ENCODE measurements around the gene LILRB2. TPM values are rescaled to one million over a fixed set of nuclear protein-coding genes. Genes with fewer than 3 reads are reported as not detected.
"Not testable (repeated sequence)": the region's sequence is repeated elsewhere in the genome, so short reads cannot be mapped to it uniquely, and the experiment has no call there.

Gene LILRB2
- total RNA-seq, 2 experiments from 2014 or later, result not detected

DNA sequence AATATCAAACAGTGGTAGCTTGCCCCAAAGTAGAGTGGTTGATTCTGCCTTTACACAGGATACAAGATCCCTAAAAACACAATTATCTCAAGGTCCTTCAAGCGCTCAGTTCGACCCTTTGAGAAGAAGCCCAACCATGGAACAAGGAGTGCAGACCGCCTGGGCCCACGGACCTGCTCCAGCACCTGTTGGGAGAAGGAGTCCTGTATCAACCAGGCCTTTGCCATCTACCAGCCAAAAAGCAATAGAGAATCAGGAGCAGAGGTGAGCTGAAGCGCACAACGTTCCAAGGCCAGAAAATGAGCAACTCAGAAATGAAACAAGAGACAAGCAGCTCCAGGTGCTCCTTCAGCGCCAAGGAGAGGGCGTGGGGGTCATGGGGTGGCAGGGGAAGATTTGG, 51.8 kb downstream of the LILRB2 start:
- no peak overlapping the region for H3K4me3 Mint-ChIP-seq
- no peak overlapping the region for H3K27ac Mint-ChIP-seq
- H3K9me3 Mint-ChIP-seq, result no peaks in the 10 kb centered on the region
- peaks cover 19% of the 10 kb centered on the region for H3K27me3 Mint-ChIP-seq
- ChIA-PET CTCF (interaction anchor here (1.2 kb wide), 1 partner anchor 18 kb away, joined by 3 read pairs; no protein-coding TSS in a partner anchor), POLR2A (no interaction called here)
- no peaks in the 10 kb centered on the region for H3K36me3 Mint-ChIP-seq (ENCODE audit: low read depth)
- DNase-seq, result no peak
- TF ChIP-seq CTCF (IDR thresholded peaks at IDR 0.05), result no peak
- ATAC-seq, result no peak
- intact Hi-C loops (cut with micrococcal nuclease), result no loop called here
- H3K4me1 Mint-ChIP-seq (ENCODE audit: low read depth), result peaks cover 3% of the 10 kb centered on the region

GRCh38 chr19:54224619-54225018, 56.3 kb downstream of the LILRB2 start:
- POLR2A ChIA-PET, result interaction anchor here (1.5 kb wide), 1 partner anchor 24 kb away, joined by 4 read pairs; the partner anchor contains the start of gene RPS9
- H3K36me3 Mint-ChIP-seq (ENCODE audit: low read depth); intact Hi-C loops (cut with micrococcal nuclease); H3K27me3 Mint-ChIP-seq; H3K4me1 Mint-ChIP-seq (ENCODE audit: low read depth); DNase-seq; ATAC-seq; CTCF ChIA-PET; H3K27ac Mint-ChIP-seq; H3K4me3 Mint-ChIP-seq; H3K9me3 Mint-ChIP-seq: not testable (repeated sequence)

DNA sequence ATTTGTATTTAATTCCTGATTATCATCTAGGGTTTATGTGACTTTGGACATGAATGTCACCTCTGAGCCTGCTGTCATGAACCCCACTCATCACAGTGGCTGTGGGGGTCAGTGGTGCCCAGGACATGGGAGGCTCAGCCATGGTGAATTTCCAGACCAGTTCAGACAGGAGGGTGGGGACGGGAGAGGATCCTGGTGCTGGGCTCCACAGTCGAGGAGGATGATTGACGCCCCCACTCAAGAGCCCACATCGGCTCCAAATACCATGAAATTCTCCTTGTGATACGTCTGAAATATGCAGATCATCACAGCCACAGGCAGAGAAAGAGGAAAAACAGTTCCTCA, 57.0 kb downstream of the LILRB2 start:
- H3K9me3 Mint-ChIP-seq; intact Hi-C loops (cut with micrococcal nuclease); H3K4me1 Mint-ChIP-seq (ENCODE audit: low read depth); CTCF ChIA-PET; ATAC-seq; H3K27me3 Mint-ChIP-seq; H3K27ac Mint-ChIP-seq; DNase-seq; H3K36me3 Mint-ChIP-seq (ENCODE audit: low read depth); H3K4me3 Mint-ChIP-seq; POLR2A ChIA-PET: not testable (repeated sequence)

Small RNAs within 50 kb of the gene (microRNA-seq; reads per million reads assigned to microRNA genes)
- not detected for gene MIR4752 (ENCODE audit: borderline microRNAs expressed, borderline replicate concordance)

Other genes with a start within 250 kb of the LILRB2 start
- not detected for gene VSTM1, start 217.2 kb downstream of the LILRB2 start, total RNA-seq
- not detected for gene TARM1, start 199.7 kb downstream of the LILRB2 start, total RNA-seq
- under 1 TPM; 0.68 to 0.76 TPM for gene OSCAR, start 180.3 kb downstream of the LILRB2 start, total RNA-seq
- gene NDUFA3, start 178.3 kb downstream of the LILRB2 start, total RNA-seq, result 10 to 100 TPM; 94.8 to 96.7 TPM
- 10 to 100 TPM; 27.7 to 28.1 TPM for gene TFPT, start 165.5 kb downstream of the LILRB2 start, total RNA-seq
- gene PRPF31, start 165.4 kb downstream of the LILRB2 start, total RNA-seq, result 10 to 100 TPM; 81.1 to 85.2 TPM
- 10 to 100 TPM; 48.8 to 50.7 TPM for gene CNOT3, start 143.3 kb downstream of the LILRB2 start, total RNA-seq
- 1 to 10 TPM; 3.3 to 4.0 TPM for gene LENG1, start 121.4 kb downstream of the LILRB2 start, total RNA-seq
- gene TMC4, start 108.0 kb downstream of the LILRB2 start, total RNA-seq, result under 1 TPM in 1 of 2 experiments, not detected in 1; 0.54 TPM
- 10 to 100 TPM; 53.8 to 55.4 TPM for gene MBOAT7, start 91.5 kb downstream of the LILRB2 start, total RNA-seq
- gene TSEN34, start 89.8 kb downstream of the LILRB2 start, total RNA-seq, result 10 to 100 TPM; 12.5 TPM
- 1,000 to 10,000 TPM; 1,921 to 1,931 TPM for gene RPS9, start 80.3 kb downstream of the LILRB2 start, total RNA-seq
- not detected for gene LILRB3, start 58.1 kb downstream of the LILRB2 start, total RNA-seq
- not detected for gene LILRA6, start 38.3 kb downstream of the LILRB2 start, total RNA-seq
- gene LILRB5, start 23.8 kb downstream of the LILRB2 start, total RNA-seq, result not detected
- not detected for gene LILRA5, start 32.1 kb upstream of the LILRB2 start, total RNA-seq
- gene LILRA4, start 58.1 kb upstream of the LILRB2 start, total RNA-seq, result not detected
- 10 to 100 TPM; 11.3 TPM for gene LAIR1, start 83.8 kb upstream of the LILRB2 start, total RNA-seq
- under 1 TPM in 1 of 2 experiments, not detected in 1; 0.70 TPM for gene TTYH1, start 134.4 kb upstream of the LILRB2 start, total RNA-seq
- gene LENG8, start 168.1 kb upstream of the LILRB2 start, total RNA-seq, result 100 to 1,000 TPM; 165 to 170 TPM
- 1 to 10 TPM; 4.3 to 5.5 TPM for gene LENG9, start 182.7 kb upstream of the LILRB2 start, total RNA-seq
- under 1 TPM; 0.45 to 0.83 TPM for gene CDC42EP5, start 192.2 kb upstream of the LILRB2 start, total RNA-seq
- 1 to 10 TPM; 1.5 to 2.1 TPM for gene LAIR2, start 221.7 kb upstream of the LILRB2 start, total RNA-seq

Measured in activated CD8-positive, alpha-beta T cell treated with anti-CD3 and anti-CD28 coated beads for 36 hours (primary cell).